Thyroid gland (tissue), 4 donors: ENCODE results near the gene LNX1. TPM values are rescaled to one million over a fixed set of nuclear protein-coding genes. Genes with fewer than 3 reads are reported as not detected.

ENCODE experiments used
- DNase-seq, 2 donors: peaks; one replicate each; pipeline ENCODE4 v3.0.0-alpha.2; 2019
- H3K27ac ChIP-seq, 3 donors: fragments of 200-600 bp; sonication (generic); 1 replicate in 2 of 3; 2 replicates in 1 of 3; pipeline ENCODE4 v1.5.1; 2016 to 2019; ENCODE audit warnings: mild to moderate bottlenecking in 1 of 3, moderate library complexity in 1 of 3
- H3K27me3 ChIP-seq: fragments of 200-600 bp; sonication (generic); one replicate; pipeline ENCODE4 v1.5.1; 2019
- H3K36me3 ChIP-seq, 2 donors: fragments of 200-600 bp; sonication (generic); one replicate each; pipeline ENCODE4 v1.5.1; 2016 to 2019
- H3K4me1 ChIP-seq, 2 donors: fragments of 200-600 bp; sonication (generic); one replicate each; pipeline ENCODE4 v1.5.1; 2017 to 2019
- H3K4me3 ChIP-seq, 3 donors: fragments of 200-600 bp; sonication (generic); replicated peaks in 1 of 3; 1 replicate in 2 of 3; 2 replicates in 1 of 3; pipeline ENCODE4 v1.5.1; 2016; ENCODE audit warnings: mild to moderate bottlenecking in 1 of 3
- H3K9me3 ChIP-seq: fragments of 200-600 bp; sonication (generic); one replicate; pipeline ENCODE4 v1.5.1; 2017
- POLR2A ChIP-seq, 2 donors: fragments of 450-650 bp; IDR thresholded peaks; one replicate each; pipeline ENCODE4 v1.6.1; 2017; ENCODE audit warnings: antibody characterized with exemption in 2 of 2, mild to moderate bottlenecking in 2 of 2, moderate library complexity in 1 of 2
- WGBS, 2 donors: methylation state at CpG; one replicate each; pipeline ENCODE4 v1.1.5; 2017; 5-methylcytosine and 5-hydroxymethylcytosine counted together
- intact Hi-C: fragments of 100-400 bp; cut with DNase I; formaldehyde crosslinking; loops from one replicate; pipeline ENCODE4 v1.15.1; 2023
- total RNA-seq, 4 donors: library from RNA; depleted of rRNA; stranded (reverse); fragments of >200 nt; gene quantifications; one replicate each; pipeline ENCODE4 v1.2.3, GENCODE V29; 2016
- TF ChIP-seq, protein P1 (sequence below), 6 experiments: fragments of 200-600 bp in 3 of 6; fragments of 450-650 bp in 3 of 6; sonication (generic) in 3 of 6; IDR thresholded peaks; one replicate each; pipeline ENCODE4 v1.5.1; 2016 to 2019; ENCODE audit warnings: antibody characterized with exemption in 6 of 6, mild to moderate bottlenecking in 2 of 6, inconsistent platforms in 1 of 6, moderate library complexity in 1 of 6

Gene LNX1
- total RNA-seq, 4 donors from 2014 or later: 34.3 to 63.8 (median 43.3) TPM

DNA sequence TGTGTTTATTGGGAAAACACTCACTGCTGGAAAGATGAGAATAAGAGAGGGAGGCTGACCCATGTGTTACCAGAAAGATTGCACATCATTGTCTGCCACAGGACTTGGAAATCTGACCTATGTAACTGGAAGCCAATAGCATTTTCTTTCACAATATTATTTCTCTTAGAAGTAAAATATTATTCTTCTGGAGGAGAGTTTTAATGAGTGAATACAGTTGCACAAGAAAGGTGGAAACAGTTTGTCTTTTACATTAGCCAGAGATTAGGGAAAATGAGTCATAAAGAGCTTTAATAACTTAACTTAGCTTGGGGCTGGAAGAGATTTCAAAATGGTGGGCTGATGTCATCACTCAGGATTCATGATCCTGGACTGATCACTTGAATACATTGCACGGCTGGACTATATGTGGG is 31.5 kb upstream of the LNX1 start:
- Histone ChIP-seq H3K4me1 (peaks cover 8 to 24% of the 10 kb centered on the region in 2 donors), H3K27me3 (no peaks in the 10 kb centered on the region), H3K9me3 (no peaks in the 10 kb centered on the region), H3K4me3 (no peak overlapping the region), H3K36me3 (no peaks in the 10 kb centered on the region), H3K27ac (no peak overlapping the region)
- WGBS, 2 donors: 85 to 97% methylated on average over 1 of the region's 1 CpG
- DNase-seq: no peak
- no peak for TF ChIP-seq POLR2A (IDR thresholded peaks at IDR 0.05)
- TF ChIP-seq, protein P1, sequence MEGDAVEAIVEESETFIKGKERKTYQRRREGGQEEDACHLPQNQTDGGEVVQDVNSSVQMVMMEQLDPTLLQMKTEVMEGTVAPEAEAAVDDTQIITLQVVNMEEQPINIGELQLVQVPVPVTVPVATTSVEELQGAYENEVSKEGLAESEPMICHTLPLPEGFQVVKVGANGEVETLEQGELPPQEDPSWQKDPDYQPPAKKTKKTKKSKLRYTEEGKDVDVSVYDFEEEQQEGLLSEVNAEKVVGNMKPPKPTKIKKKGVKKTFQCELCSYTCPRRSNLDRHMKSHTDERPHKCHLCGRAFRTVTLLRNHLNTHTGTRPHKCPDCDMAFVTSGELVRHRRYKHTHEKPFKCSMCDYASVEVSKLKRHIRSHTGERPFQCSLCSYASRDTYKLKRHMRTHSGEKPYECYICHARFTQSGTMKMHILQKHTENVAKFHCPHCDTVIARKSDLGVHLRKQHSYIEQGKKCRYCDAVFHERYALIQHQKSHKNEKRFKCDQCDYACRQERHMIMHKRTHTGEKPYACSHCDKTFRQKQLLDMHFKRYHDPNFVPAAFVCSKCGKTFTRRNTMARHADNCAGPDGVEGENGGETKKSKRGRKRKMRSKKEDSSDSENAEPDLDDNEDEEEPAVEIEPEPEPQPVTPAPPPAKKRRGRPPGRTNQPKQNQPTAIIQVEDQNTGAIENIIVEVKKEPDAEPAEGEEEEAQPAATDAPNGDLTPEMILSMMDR (IDR thresholded peaks at IDR 0.05): no peak
- intact Hi-C loops: no loop called here

GRCh38 chr4:53620956-53621355 is 29.7 kb upstream of the LNX1 start:
- no peak for DNase-seq

GRCh38 chr4:53619431-53619830 is 28.1 kb upstream of the LNX1 start:
- no peaks in the 10 kb centered on the region for H3K9me3 ChIP-seq
- no peak overlapping the region for H3K27ac ChIP-seq
- 89 to 94% methylated on average over 3 of the region's 3 CpGs for WGBS, 2 donors
- no peak overlapping the region for H3K4me3 ChIP-seq
- no peaks in the 10 kb centered on the region for H3K27me3 ChIP-seq
- intact Hi-C loops: no loop called here
- H3K4me1 ChIP-seq: peaks cover 16 to 18% of the 10 kb centered on the region in 2 donors
- TF ChIP-seq, protein P1 (IDR thresholded peaks at IDR 0.05): no peak
- no peak for TF ChIP-seq POLR2A (IDR thresholded peaks at IDR 0.05)
- no peaks in the 10 kb centered on the region for H3K36me3 ChIP-seq
- no peak for DNase-seq

More at GRCh38 chr4:53620956-53621355, 29.7 kb upstream of the LNX1 start:
- intact Hi-C loops: no loop called here
- Histone ChIP-seq H3K36me3 (no peaks in the 10 kb centered on the region), H3K27ac (no peak overlapping the region), H3K4me1 (peaks cover 7 to 18% of the 10 kb centered on the region in 2 donors), H3K4me3 (no peak overlapping the region), H3K9me3 (no peaks in the 10 kb centered on the region), H3K27me3 (no peaks in the 10 kb centered on the region)
- no peak for TF ChIP-seq POLR2A (IDR thresholded peaks at IDR 0.05)
- TF ChIP-seq, protein P1 (IDR thresholded peaks at IDR 0.05): no peak
- WGBS, 2 donors: 93 to 95% methylated on average over 3 of the region's 3 CpGs

GRCh38 chr4:53618321-53618720 is 27.0 kb upstream of the LNX1 start:
- H3K4me1 ChIP-seq: peaks cover 16 to 18% of the 10 kb centered on the region in 2 donors
- DNase-seq: no peak
- H3K9me3 ChIP-seq: no peaks in the 10 kb centered on the region
- no peaks in the 10 kb centered on the region for H3K36me3 ChIP-seq
- intact Hi-C loops: no loop called here
- 23 to 27% methylated on average over 1 of the region's 1 CpG for WGBS, 2 donors
- no peaks in the 10 kb centered on the region for H3K27me3 ChIP-seq
- peak overlapping the region in 2 of 3 donors; percentile 50 to 56 for H3K27ac ChIP-seq
- H3K4me3 ChIP-seq: no peak overlapping the region
- TF ChIP-seq POLR2A (IDR thresholded peaks at IDR 0.05): no peak
- TF ChIP-seq, protein P1 (IDR thresholded peaks at IDR 0.05): no peak

GRCh38 chr4:53617101-53617680 is 25.9 kb upstream of the LNX1 start:
- DNase-seq: no peak
- Histone ChIP-seq H3K9me3 (no peaks in the 10 kb centered on the region), H3K27me3 (no peaks in the 10 kb centered on the region), H3K36me3 (no peaks in the 10 kb centered on the region), H3K27ac (peak overlapping the region in 1 of 3 donors; percentile 50), H3K4me1 (peaks cover 16 to 18% of the 10 kb centered on the region in 2 donors), H3K4me3 (no peak overlapping the region)
- TF ChIP-seq, protein P1 (IDR thresholded peaks at IDR 0.05): no peak
- TF ChIP-seq POLR2A (IDR thresholded peaks at IDR 0.05): no peak
- intact Hi-C loops: no loop called here
